Endometrial microvascular endothelial cells (primary cell): Measurements from ENCODE around the gene FCRL1. TPM values are rescaled to one million over a fixed set of nuclear protein-coding genes. Genes with fewer than 3 reads are reported as not detected.

Experiments used
- in situ Hi-C: cut with HindIII; loops from 2 replicates; pipeline ENCODE4 v1.10.0; 2017; ENCODE audit warnings: low sequenced_read_pairs, low pct_unique_long_range_greater_than_20kb; ENCODE audit errors: inconsistent ontology term
- total RNA-seq: library from RNA; depleted of rRNA; stranded (reverse); fragments of >200 nt; gene quantifications from one replicate; pipeline ENCODE4 v1.2.3, GENCODE V29; 2015; ENCODE audit errors: inconsistent ontology term

Gene FCRL1
- total RNA-seq, 1 donor from 2014 or later, result not detected

GRCh38 chr1:157806431-157807149, 13.3 kb downstream of the FCRL1 start:
- in situ Hi-C loops, result no loop called here

GRCh38 chr1:157803851-157804250, 16.1 kb downstream of the FCRL1 start:
- in situ Hi-C loops, result no loop called here

GRCh38 chr1:157799996-157800395, 19.9 kb downstream of the FCRL1 start:
- in situ Hi-C loops, result no loop called here

- in situ Hi-C loops, result no loop called here
Measured at GRCh38 chr1:157798211-157798610, 21.7 kb downstream of the FCRL1 start.

- in situ Hi-C loops, result no loop called here
Measured at GRCh38 chr1:157785248-157785647, 34.7 kb downstream of the FCRL1 start.

- in situ Hi-C loops, result no loop called here
Measured at GRCh38 chr1:157784801-157785200, 35.1 kb downstream of the FCRL1 start.

GRCh38 chr1:157782931-157783330, 37.0 kb downstream of the FCRL1 start:
- in situ Hi-C loops, result no loop called here

GRCh38 chr1:157781048-157781447, 38.9 kb downstream of the FCRL1 start:
- in situ Hi-C loops, result no loop called here

- in situ Hi-C loops, result no loop called here
Measured at GRCh38 chr1:157776971-157777391, 42.9 kb downstream of the FCRL1 start, which contains the start of gene FCRL2. Gene FCRL2, minus strand, starts transcription at chr1:157777132. Its CDS starts 59 bp downstream, at chr1:157777073.

GRCh38 chr1:157775101-157775870, 44.6 kb downstream of the FCRL1 start:
- in situ Hi-C loops, result no loop called here

GRCh38 chr1:157774412-157774811, 45.5 kb downstream of the FCRL1 start:
- in situ Hi-C loops, result no loop called here

GRCh38 chr1:157773493-157774350, 46.2 kb downstream of the FCRL1 start:
- in situ Hi-C loops, result no loop called here

GRCh38 chr1:157771661-157772425, 48.1 kb downstream of the FCRL1 start:
- in situ Hi-C loops, result no loop called here

GRCh38 chr1:157770442-157771043, 49.4 kb downstream of the FCRL1 start:
- in situ Hi-C loops, result no loop called here

GRCh38 chr1:157766792-157767191, 53.1 kb downstream of the FCRL1 start:
- in situ Hi-C loops, result no loop called here

- in situ Hi-C loops, result no loop called here
Measured at GRCh38 chr1:157758018-157758417, 61.9 kb downstream of the FCRL1 start.

- in situ Hi-C loops, result no loop called here
Measured at GRCh38 chr1:157753611-157754010, 66.3 kb downstream of the FCRL1 start.

GRCh38 chr1:157751283-157751682, 68.6 kb downstream of the FCRL1 start:
- in situ Hi-C loops, result no loop called here
